KMS-11 (cell line): ENCODE results near the gene ATXN10.

Experiments
- H2AFZ ChIP-seq: fragments of 200-600 bp; sonication (generic); 2 replicates; pipeline ENCODE4 v1.6.1; 2016; ENCODE audit warnings: antibody characterized with exemption, mixed run types, low read depth
- H3K27ac ChIP-seq: fragments of 200-600 bp; sonication (generic); 2 replicates; pipeline ENCODE4 v1.6.1; 2016; ENCODE audit warnings: mild to moderate bottlenecking, mixed run types
- H3K27me3 ChIP-seq: fragments of 200-600 bp; sonication (generic); 2 replicates; pipeline ENCODE4 v1.6.1; 2017; ENCODE audit warnings: mild to moderate bottlenecking, low read depth, mixed run types, moderate library complexity; ENCODE audit not compliant: insufficient read depth
- H3K36me3 ChIP-seq: fragments of 200-600 bp; sonication (generic); 2 replicates; pipeline ENCODE4 v1.6.1; 2017; ENCODE audit warnings: mild to moderate bottlenecking, mixed run types; ENCODE audit not compliant: insufficient read depth
- H3K4me1 ChIP-seq: fragments of 200-600 bp; sonication (generic); 2 replicates; pipeline ENCODE4 v1.6.1; 2016; ENCODE audit warnings: mild to moderate bottlenecking, low read depth, mixed run types; ENCODE audit not compliant: poor library complexity, severe bottlenecking
- H3K4me2 ChIP-seq: fragments of 200-600 bp; sonication (generic); 2 replicates; pipeline ENCODE4 v1.7.0; 2016; ENCODE audit warnings: mild to moderate bottlenecking, mixed run types
- H3K4me3 ChIP-seq: fragments of 200-600 bp; sonication (generic); IDR thresholded peaks from 2 replicates; pipeline ENCODE4 v1.6.1; 2017; ENCODE audit warnings: low read depth, low read length, mixed read lengths; ENCODE audit not compliant: insufficient read depth
- H3K79me2 ChIP-seq: fragments of 200-600 bp; sonication (generic); 2 replicates; pipeline ENCODE4 v1.6.1; 2016; ENCODE audit warnings: low read depth, mixed run types; ENCODE audit not compliant: insufficient read depth
- H3K9ac ChIP-seq: fragments of 200-600 bp; sonication (generic); 2 replicates; pipeline ENCODE4 v1.6.1; 2016; ENCODE audit warnings: mild to moderate bottlenecking, mixed run types
- H4K20me1 ChIP-seq: fragments of 200-600 bp; sonication (generic); 2 replicates; pipeline ENCODE4 v1.6.1; 2016; ENCODE audit warnings: mild to moderate bottlenecking, mixed run types; ENCODE audit not compliant: insufficient read depth
- TF ChIP-seq, protein P1 (sequence below): fragments of 200-600 bp; sonication (generic); conservative IDR thresholded peaks from 2 replicates; pipeline ENCODE4 v1.6.1; 2017; ENCODE audit warnings: low read depth, mild to moderate bottlenecking, antibody characterized with exemption, low read length, moderate library complexity, mixed read lengths

Gene ATXN10

DNA sequence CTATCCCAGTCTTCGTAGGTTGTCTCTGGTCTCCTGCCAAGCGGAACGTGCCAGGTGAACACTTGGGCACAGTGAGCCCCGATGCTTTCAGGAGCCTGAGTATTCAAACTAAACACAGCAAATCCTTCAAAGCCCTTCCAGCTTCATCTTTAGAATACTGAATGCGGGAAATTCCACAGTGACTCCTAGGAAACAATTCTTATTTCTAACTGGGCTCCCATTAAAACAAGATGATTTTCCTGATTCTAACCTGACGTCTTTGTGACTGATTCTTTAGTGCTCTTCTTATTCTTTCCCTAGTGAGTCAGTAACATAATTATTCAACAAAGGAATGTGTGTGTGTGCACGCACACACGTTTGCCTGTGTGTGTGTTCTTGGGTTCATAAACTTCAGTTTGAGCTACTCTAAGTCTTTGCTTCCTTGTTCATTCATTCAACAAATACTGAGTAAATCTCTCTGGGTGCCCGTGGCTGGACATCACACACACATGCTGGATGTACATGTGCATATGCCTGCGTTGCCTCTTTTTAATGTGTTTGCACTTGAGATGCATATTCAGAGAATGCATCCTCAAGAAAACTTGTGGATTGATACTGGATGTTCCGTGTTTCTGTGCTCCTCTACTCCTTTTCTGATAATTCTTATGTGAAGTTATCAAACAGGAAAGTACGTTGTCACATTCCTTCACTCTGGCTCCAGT is 170.8 kb downstream of the ATXN10 start:
- no peak overlapping the region for H3K9ac ChIP-seq
- TF ChIP-seq, protein P1, sequence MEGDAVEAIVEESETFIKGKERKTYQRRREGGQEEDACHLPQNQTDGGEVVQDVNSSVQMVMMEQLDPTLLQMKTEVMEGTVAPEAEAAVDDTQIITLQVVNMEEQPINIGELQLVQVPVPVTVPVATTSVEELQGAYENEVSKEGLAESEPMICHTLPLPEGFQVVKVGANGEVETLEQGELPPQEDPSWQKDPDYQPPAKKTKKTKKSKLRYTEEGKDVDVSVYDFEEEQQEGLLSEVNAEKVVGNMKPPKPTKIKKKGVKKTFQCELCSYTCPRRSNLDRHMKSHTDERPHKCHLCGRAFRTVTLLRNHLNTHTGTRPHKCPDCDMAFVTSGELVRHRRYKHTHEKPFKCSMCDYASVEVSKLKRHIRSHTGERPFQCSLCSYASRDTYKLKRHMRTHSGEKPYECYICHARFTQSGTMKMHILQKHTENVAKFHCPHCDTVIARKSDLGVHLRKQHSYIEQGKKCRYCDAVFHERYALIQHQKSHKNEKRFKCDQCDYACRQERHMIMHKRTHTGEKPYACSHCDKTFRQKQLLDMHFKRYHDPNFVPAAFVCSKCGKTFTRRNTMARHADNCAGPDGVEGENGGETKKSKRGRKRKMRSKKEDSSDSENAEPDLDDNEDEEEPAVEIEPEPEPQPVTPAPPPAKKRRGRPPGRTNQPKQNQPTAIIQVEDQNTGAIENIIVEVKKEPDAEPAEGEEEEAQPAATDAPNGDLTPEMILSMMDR, result no peak
- no peaks in the 10 kb centered on the region for H3K27me3 ChIP-seq
- no peaks in the 10 kb centered on the region for H3K79me2 ChIP-seq
- no peak overlapping the region for H3K4me3 ChIP-seq
- H2AFZ ChIP-seq, result no peak overlapping the region
- H3K36me3 ChIP-seq, result no peaks in the 10 kb centered on the region
- H4K20me1 ChIP-seq, result no peaks in the 10 kb centered on the region
- H3K27ac ChIP-seq, result no peak overlapping the region
- H3K4me2 ChIP-seq, result no peak overlapping the region
- no peaks in the 10 kb centered on the region for H3K4me1 ChIP-seq

DNA sequence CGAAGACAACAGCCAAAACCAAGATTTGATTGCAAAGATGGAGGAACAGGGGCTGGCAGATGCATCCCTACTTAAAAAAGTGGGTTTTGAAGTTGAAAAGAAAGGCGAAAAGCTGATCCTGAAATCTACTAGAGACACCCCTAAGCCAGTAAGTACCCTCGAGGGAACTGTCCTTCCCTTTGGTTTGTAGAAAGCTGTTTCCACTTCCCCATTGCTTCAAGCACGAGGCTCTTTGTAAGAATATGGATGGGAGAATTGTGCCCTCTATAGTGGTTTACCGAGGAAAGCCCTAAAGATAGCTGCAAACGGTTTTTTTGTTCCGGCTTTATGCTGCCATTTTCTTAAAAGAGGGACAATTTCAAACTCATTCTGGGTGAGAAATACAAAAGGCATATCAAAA is 171.4 kb downstream of the ATXN10 start:
- no peak overlapping the region for H3K4me2 ChIP-seq
- no peak overlapping the region for H3K4me3 ChIP-seq
- no peaks in the 10 kb centered on the region for H3K27me3 ChIP-seq
- H2AFZ ChIP-seq, result no peak overlapping the region
- no peak overlapping the region for H3K9ac ChIP-seq
- TF ChIP-seq, protein P1, result no peak
- no peaks in the 10 kb centered on the region for H3K4me1 ChIP-seq
- no peaks in the 10 kb centered on the region for H4K20me1 ChIP-seq
- H3K27ac ChIP-seq, result no peak overlapping the region
- no peaks in the 10 kb centered on the region for H3K79me2 ChIP-seq
- H3K36me3 ChIP-seq, result no peaks in the 10 kb centered on the region

DNA sequence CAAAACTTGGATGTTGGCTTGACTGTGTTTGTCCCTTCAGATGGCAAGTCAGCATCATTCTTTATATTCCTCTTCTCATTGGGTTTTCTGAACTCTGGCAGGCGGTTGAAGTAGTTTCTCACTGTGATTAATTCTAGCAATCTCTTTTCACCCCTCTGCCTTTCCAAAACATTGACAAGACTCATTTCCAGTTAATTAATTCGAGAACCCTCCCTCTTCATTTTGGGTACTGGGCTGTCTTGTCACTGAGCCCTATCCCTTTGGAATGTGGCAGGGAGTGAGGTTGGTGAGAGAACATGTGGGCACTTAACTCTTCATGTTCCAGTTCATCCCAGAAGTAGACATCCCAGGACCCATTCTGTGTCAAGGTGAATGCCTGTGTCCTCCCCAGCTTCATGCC is 172.4 kb downstream of the ATXN10 start:
- Histone ChIP-seq H3K4me1 (no peaks in the 10 kb centered on the region), H3K4me2 (no peak overlapping the region), H3K36me3 (no peaks in the 10 kb centered on the region), H3K4me3 (no peak overlapping the region), H3K27ac (no peak overlapping the region), H4K20me1 (no peaks in the 10 kb centered on the region), H3K9ac (no peak overlapping the region), H3K27me3 (no peaks in the 10 kb centered on the region), H3K79me2 (no peaks in the 10 kb centered on the region), H2AFZ (no peak overlapping the region)
- TF ChIP-seq, protein P1, result no peak

DNA sequence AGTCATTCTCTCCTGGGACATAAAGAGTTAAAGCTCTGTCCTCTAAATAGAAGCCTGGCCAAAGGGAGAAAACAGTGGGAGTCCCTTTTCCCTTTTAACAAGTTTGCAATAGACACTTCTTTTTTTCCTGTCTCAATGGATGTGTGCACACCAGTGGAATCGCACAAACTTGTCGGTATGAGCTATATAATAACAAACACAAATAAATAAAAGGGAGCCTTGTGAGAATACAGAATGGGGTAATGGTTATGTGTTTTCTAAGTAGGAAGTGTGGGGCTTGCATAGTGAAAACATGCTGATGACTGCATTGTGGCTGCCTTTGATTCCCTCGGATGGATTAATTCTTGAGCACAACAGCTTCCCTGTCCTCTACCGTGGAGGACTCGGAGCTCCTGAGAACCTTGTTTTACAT is 173.4 kb downstream of the ATXN10 start:
- H3K4me1 ChIP-seq, result no peaks in the 10 kb centered on the region
- TF ChIP-seq, protein P1, result no peak
- no peaks in the 10 kb centered on the region for H3K36me3 ChIP-seq
- no peak overlapping the region for H3K4me2 ChIP-seq
- no peaks in the 10 kb centered on the region for H3K79me2 ChIP-seq
- no peak overlapping the region for H3K4me3 ChIP-seq
- H3K27ac ChIP-seq, result no peak overlapping the region
- H3K9ac ChIP-seq, result no peak overlapping the region
- no peak overlapping the region for H2AFZ ChIP-seq
- H3K27me3 ChIP-seq, result no peaks in the 10 kb centered on the region
- H4K20me1 ChIP-seq, result no peaks in the 10 kb centered on the region
